Type B pancreatic cell (in vitro differentiated cells): Measurements from ENCODE around the gene PAQR6. TPM values are rescaled to one million over a fixed set of nuclear protein-coding genes. Genes with fewer than 3 reads are reported as not detected.

Experiments used
- DNase-seq: peaks from one replicate; pipeline ENCODE4 v3.0.0; 2021; ENCODE audit warnings: mixed read lengths; ENCODE audit not compliant: unreplicated experiment; ENCODE audit errors: extremely low spot score
- H3K27ac Mint-ChIP-seq: 2 replicates; pipeline ENCODE4 v1.8.0; 2021; ENCODE audit warnings: mild to moderate bottlenecking, mixed read lengths
- H3K27me3 Mint-ChIP-seq: 2 replicates; pipeline ENCODE4 v1.8.0; 2021; ENCODE audit warnings: mixed read lengths
- H3K36me3 Mint-ChIP-seq: 2 replicates; pipeline ENCODE4 v1.8.0; 2021; ENCODE audit warnings: mixed read lengths
- H3K4me1 Mint-ChIP-seq: one replicate; pipeline ENCODE4 v1.8.0; 2021; ENCODE audit warnings: mixed read lengths; ENCODE audit not compliant: unreplicated experiment
- H3K4me3 Mint-ChIP-seq: 2 replicates; pipeline ENCODE4 v1.8.0; 2021; ENCODE audit warnings: mild to moderate bottlenecking, mixed read lengths
- H3K9me3 Mint-ChIP-seq: 2 replicates; pipeline ENCODE4 v1.8.0; 2021; ENCODE audit warnings: mixed read lengths
- total RNA-seq: library from RNA; stranded (reverse); gene quantifications from 2 replicates; pipeline ENCODE4 v1.2.1, GENCODE V29; 2021; ENCODE audit warnings: low replicate concordance
- TF ChIP-seq, protein P1 (sequence below): fragments of 200-600 bp; sonication (generic); conservative IDR thresholded peaks from 2 replicates; pipeline ENCODE4 v1.5.0; 2021; ENCODE audit warnings: antibody characterized with exemption, mild to moderate bottlenecking

PAQR6 gene
- total RNA-seq, 1 donor from 2014 or later: 19.0 TPM

DNA sequence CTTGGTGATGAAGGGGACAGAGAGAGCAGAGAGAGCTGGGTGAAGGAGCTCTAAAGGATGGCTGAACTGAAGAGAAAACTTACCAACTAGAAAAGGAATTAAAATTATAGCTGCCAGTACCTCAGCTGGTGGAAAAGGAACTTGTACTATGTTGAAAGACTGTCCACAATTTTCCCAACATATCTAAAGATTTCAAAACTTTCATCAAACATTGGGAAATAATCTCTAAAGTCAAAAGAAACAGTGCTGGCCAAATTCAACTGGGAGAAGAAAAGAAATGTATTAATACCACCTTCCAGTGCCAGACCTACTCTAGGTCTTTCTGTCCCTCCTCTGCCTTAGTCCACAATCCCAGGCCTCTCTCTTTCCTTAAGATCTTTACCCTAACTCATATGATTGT lies 28.7 kb upstream of the PAQR6 start:
- DNase-seq: no peak
- peaks cover 34% of the 10 kb centered on the region for H3K36me3 Mint-ChIP-seq
- no peak overlapping the region for H3K27ac Mint-ChIP-seq
- no peaks in the 10 kb centered on the region for H3K27me3 Mint-ChIP-seq
- H3K4me3 Mint-ChIP-seq: no peak overlapping the region
- H3K9me3 Mint-ChIP-seq: no peaks in the 10 kb centered on the region
- TF ChIP-seq, protein P1, sequence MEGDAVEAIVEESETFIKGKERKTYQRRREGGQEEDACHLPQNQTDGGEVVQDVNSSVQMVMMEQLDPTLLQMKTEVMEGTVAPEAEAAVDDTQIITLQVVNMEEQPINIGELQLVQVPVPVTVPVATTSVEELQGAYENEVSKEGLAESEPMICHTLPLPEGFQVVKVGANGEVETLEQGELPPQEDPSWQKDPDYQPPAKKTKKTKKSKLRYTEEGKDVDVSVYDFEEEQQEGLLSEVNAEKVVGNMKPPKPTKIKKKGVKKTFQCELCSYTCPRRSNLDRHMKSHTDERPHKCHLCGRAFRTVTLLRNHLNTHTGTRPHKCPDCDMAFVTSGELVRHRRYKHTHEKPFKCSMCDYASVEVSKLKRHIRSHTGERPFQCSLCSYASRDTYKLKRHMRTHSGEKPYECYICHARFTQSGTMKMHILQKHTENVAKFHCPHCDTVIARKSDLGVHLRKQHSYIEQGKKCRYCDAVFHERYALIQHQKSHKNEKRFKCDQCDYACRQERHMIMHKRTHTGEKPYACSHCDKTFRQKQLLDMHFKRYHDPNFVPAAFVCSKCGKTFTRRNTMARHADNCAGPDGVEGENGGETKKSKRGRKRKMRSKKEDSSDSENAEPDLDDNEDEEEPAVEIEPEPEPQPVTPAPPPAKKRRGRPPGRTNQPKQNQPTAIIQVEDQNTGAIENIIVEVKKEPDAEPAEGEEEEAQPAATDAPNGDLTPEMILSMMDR: no peak
- H3K4me1 Mint-ChIP-seq: peaks cover 11% of the 10 kb centered on the region

DNA sequence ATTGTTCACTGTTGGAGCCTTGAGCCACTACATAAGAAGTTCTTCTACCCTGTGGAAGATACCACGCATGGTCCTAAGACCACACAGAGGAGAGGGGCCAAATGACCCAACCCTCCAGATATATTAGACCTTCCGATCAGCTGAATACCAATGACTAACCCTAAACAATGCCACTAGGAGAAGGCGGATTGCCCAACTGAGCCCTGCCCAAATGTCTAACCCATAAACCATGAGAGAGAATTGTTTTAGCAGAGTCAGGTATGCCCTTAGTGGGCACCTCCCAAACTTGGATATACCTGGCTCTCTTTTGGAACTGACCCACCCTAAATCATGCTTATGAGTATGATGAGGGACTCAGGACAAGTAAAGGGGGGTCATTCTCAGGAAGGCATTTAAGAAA lies 22.5 kb upstream of the PAQR6 start:
- Mint-ChIP-seq H3K27ac (no peak overlapping the region), H3K9me3 (no peaks in the 10 kb centered on the region), H3K4me3 (no peak overlapping the region), H3K27me3 (no peaks in the 10 kb centered on the region), H3K36me3 (peaks cover 43% of the 10 kb centered on the region), H3K4me1 (no peaks in the 10 kb centered on the region)
- TF ChIP-seq, protein P1: no peak
- no peak for DNase-seq

DNA sequence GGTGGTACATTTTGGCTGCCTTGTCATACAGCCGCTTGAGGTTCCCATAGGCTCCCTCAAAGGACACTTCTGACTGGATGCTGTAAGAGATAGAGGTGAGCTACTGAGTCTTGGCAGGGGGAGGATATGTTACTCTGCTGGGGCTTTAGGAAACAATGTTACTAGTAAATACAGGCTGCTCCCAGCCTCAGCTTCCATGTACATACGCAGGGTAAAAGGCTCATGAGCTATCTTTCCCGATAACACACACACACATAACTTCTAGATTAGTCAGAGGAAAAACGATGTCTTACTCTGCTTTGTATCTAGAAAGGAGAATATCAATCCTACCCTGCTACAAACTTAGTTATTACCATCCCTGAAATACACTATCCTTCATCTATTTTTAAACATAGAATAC lies 20.5 kb upstream of the PAQR6 start:
- TF ChIP-seq, protein P1: no peak
- H3K4me3 Mint-ChIP-seq: no peak overlapping the region
- H3K36me3 Mint-ChIP-seq: peaks cover 42% of the 10 kb centered on the region
- H3K4me1 Mint-ChIP-seq: no peaks in the 10 kb centered on the region
- no peak overlapping the region for H3K27ac Mint-ChIP-seq
- no peaks in the 10 kb centered on the region for H3K27me3 Mint-ChIP-seq
- DNase-seq: no peak
- no peaks in the 10 kb centered on the region for H3K9me3 Mint-ChIP-seq

DNA sequence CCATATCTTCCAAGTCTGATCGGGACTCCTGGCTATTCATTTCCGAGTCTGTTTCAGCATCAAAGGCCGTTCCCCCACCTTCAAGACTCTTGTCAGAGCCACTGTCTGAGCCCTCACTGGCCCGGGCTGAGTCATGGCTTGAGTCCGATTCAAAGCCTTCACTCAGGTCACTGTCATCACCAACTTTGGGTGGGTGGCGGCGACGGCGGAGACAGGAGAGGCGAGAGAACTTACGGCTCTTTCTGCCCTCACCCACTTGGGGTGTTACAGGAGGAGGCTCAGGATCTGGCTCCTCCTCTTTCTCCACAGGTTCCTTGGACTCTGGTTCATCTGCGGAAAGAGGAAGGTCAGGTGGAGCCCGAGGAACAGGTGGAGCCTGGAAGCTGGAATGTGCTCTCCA lies 18.2 kb upstream of the PAQR6 start:
- no peak overlapping the region for H3K27ac Mint-ChIP-seq
- H3K9me3 Mint-ChIP-seq: no peaks in the 10 kb centered on the region
- DNase-seq: no peak
- TF ChIP-seq, protein P1: no peak
- H3K27me3 Mint-ChIP-seq: no peaks in the 10 kb centered on the region
- no peak overlapping the region for H3K4me3 Mint-ChIP-seq
- H3K4me1 Mint-ChIP-seq: no peaks in the 10 kb centered on the region
- H3K36me3 Mint-ChIP-seq: peaks cover 40% of the 10 kb centered on the region

DNA sequence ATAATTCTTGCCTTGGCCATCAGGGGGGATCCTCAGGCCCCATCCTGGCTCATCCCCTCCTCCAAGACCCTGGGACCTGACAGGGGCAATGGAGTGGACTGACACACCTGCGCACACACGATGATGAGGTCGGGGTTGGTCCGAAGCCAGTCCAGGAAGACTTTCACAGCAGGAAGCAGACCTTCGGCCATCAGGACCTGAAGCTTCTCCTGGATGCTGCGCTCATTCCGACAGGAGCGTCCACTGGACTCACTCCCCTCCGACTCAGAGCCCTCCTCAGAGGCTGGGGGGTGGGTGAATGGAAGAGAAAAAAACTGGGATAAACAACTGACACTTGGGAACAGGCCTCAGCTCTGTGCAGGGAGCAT lies 15.4 kb upstream of the PAQR6 start:
- Mint-ChIP-seq H3K27me3 (no peaks in the 10 kb centered on the region), H3K9me3 (no peaks in the 10 kb centered on the region), H3K36me3 (peaks cover 45% of the 10 kb centered on the region), H3K4me3 (no peak overlapping the region), H3K27ac (no peak overlapping the region), H3K4me1 (no peaks in the 10 kb centered on the region)
- TF ChIP-seq, protein P1: no peak
- no peak for DNase-seq
